Renal cortical epithelial cell (primary cell): ENCODE results near the gene CCSER2. TPM values are rescaled to one million over a fixed set of nuclear protein-coding genes. Genes with fewer than 3 reads are reported as not detected.
A peak's percentile ranks its signal among the peaks of the same experiment; 100 is the strongest.
"Not testable (repeated sequence)": the region's sequence is repeated elsewhere in the genome, so short reads cannot be mapped to it uniquely, and the experiment has no call there.

ENCODE experiments used
- DNase-seq: peaks from one replicate; pipeline ENCODE4 v3.0.0-alpha.2; 2011; ENCODE audit warnings: low read depth
- total RNA-seq: library from RNA; depleted of rRNA; stranded (reverse); fragments of >200 nt; gene quantifications from 2 replicates; pipeline ENCODE4 v1.2.3, GENCODE V29; 2014

CCSER2 gene
- total RNA-seq, 1 donor from 2014 or later, result 45.5 TPM

GRCh38 chr10:84447701-84448400 is 119.5 kb downstream of the CCSER2 start:
- DNase-seq, result peak; percentile 67

- not testable (repeated sequence) for DNase-seq
Measured at GRCh38 chr10:84449351-84449750, 121.0 kb downstream of the CCSER2 start.

- DNase-seq, result no peak
Measured at GRCh38 chr10:84452003-84452402, 123.6 kb downstream of the CCSER2 start.

- DNase-seq, result no peak
Measured at GRCh38 chr10:84453303-84453702, 124.9 kb downstream of the CCSER2 start.

- no peak for DNase-seq
Measured at GRCh38 chr10:84456126-84456525, 127.7 kb downstream of the CCSER2 start.

- no peak for DNase-seq
Measured at GRCh38 chr10:84460520-84460919, 132.1 kb downstream of the CCSER2 start.

GRCh38 chr10:84469470-84469869 is 141.1 kb downstream of the CCSER2 start:
- DNase-seq, result peak; percentile 86

GRCh38 chr10:84473136-84473535 is 144.7 kb downstream of the CCSER2 start:
- DNase-seq, result no peak

GRCh38 chr10:84477398-84478128 is 149.2 kb downstream of the CCSER2 start:
- no peak for DNase-seq

GRCh38 chr10:84478151-84478550 is 149.8 kb downstream of the CCSER2 start:
- DNase-seq, result peak; percentile 53

- DNase-seq, result no peak
Measured at GRCh38 chr10:84478679-84479078, 150.3 kb downstream of the CCSER2 start.

- DNase-seq, result no peak
Measured at GRCh38 chr10:84484541-84484940, 156.2 kb downstream of the CCSER2 start.

- DNase-seq, result no peak
Measured at GRCh38 chr10:84493361-84493760, 165.0 kb downstream of the CCSER2 start.

GRCh38 chr10:84493951-84494848 is 165.8 kb downstream of the CCSER2 start:
- DNase-seq, result peak; percentile 79

- no peak for DNase-seq
Measured at GRCh38 chr10:84494849-84495180, 166.4 kb downstream of the CCSER2 start.

- peak; percentile 29 for DNase-seq
Measured at GRCh38 chr10:84497978-84498377, 169.6 kb downstream of the CCSER2 start.

- not testable (repeated sequence) for DNase-seq
Measured at GRCh38 chr10:84499039-84499438, 170.7 kb downstream of the CCSER2 start.

GRCh38 chr10:84499846-84500245 is 171.5 kb downstream of the CCSER2 start:
- DNase-seq, result no peak

- no peak for DNase-seq
Measured at GRCh38 chr10:84510121-84510520, 181.7 kb downstream of the CCSER2 start.

GRCh38 chr10:84511106-84511505 is 182.7 kb downstream of the CCSER2 start:
- DNase-seq, result no peak

GRCh38 chr10:84511709-84512285 is 183.4 kb downstream of the CCSER2 start:
- no peak for DNase-seq

- DNase-seq, result no peak
Measured at GRCh38 chr10:84517554-84517953, 189.2 kb downstream of the CCSER2 start.
